ENCODE data around the gene GNAQ. TPM values are rescaled to one million over a fixed set of nuclear protein-coding genes. Genes with fewer than 3 reads are reported as not detected.

GNAQ gene
- total RNA-seq, 1 experiment from 2014 or later, result 48.6 TPM

GRCh38 chr9:78023003-78023741, 8.4 kb downstream of the GNAQ start:
- no CpG with 5 or more reads among the region's 5 CpGs for WGBS (ENCODE audit: extremely low coverage, insufficient read length, low lambda C conversion rate)
- no peak overlapping the region for H2BK15ac ChIP-seq (ENCODE audit: low read depth, low read length)
- no peak for DNase-seq
- H2AK5ac ChIP-seq (ENCODE audit: insufficient read length, low read length), result no peak overlapping the region
- no peaks in the 10 kb centered on the region for H4K20me1 ChIP-seq (ENCODE audit: control insufficient read depth, insufficient read depth, insufficient read length)
- TF ChIP-seq CTCF (conservative IDR thresholded peaks at IDR 0.05), result no peak
- H4K8ac ChIP-seq (replicated peaks; ENCODE audit: insufficient read length, low read depth, low read length), result no peak overlapping the region
- H2BK120ac ChIP-seq (ENCODE audit: low read depth, low read length, poor library complexity, severe bottlenecking), result no peak overlapping the region
- no peak overlapping the region for H3K14ac ChIP-seq (ENCODE audit: insufficient read depth, low read length)
- no peak overlapping the region for H4K5ac ChIP-seq (ENCODE audit: insufficient read length, low read depth, low read length)
- no peak overlapping the region for H3K4me2 ChIP-seq (ENCODE audit: insufficient read depth, insufficient read length, low read length)
- no peak overlapping the region for H3K4ac ChIP-seq (ENCODE audit: low read depth, low read length)
- no peaks in the 10 kb centered on the region for H3K23me2 ChIP-seq (ENCODE audit: insufficient read length, low read depth, low read length, poor library complexity, severe bottlenecking)
- Mint-ChIP-seq H3K36me3 (ENCODE audit: insufficient read depth in 1 of 3, low read depth in 3 of 3) (peaks cover 2 to 6% (median 5%) of the 10 kb centered on the region in 3 experiments; a peak in 3 of 7 replicates), H3K4me1 (peaks cover 56 to 58% of the 10 kb centered on the region in 2 experiments), H3K4me3 (no peak overlapping the region), H3K27me3 (ENCODE audit: low read depth) (no peaks in the 10 kb centered on the region), H3K9me3 (no peaks in the 10 kb centered on the region), H3K27ac (peak overlapping the region; percentile 14 to 56 (median 21); a peak in 4 of 7 replicates)
- H3T11ph ChIP-seq (ENCODE audit: low read length), result no peak overlapping the region
- H3K79me2 ChIP-seq (ENCODE audit: insufficient read depth, low read length), result peaks cover 22% of the 10 kb centered on the region; the same call in 1 of the 2 replicates
- no peaks in the 10 kb centered on the region for H3K27me3 ChIP-seq (ENCODE audit: insufficient read depth, low read length)
- no peak overlapping the region for H3K18ac ChIP-seq (ENCODE audit: insufficient read length, low read depth, low read length)
- H3K4me1 ChIP-seq (ENCODE audit: insufficient read depth, low read length), result peaks cover 16% of the 10 kb centered on the region
- H3K9ac ChIP-seq (ENCODE audit: extremely low read depth, insufficient read length, low read length), result no peak overlapping the region
- no peak overlapping the region for H3K23ac ChIP-seq (ENCODE audit: insufficient read length, low read depth, low read length)
- no peak overlapping the region for H2BK12ac ChIP-seq (ENCODE audit: insufficient read length, low read depth, low read length)
- H2BK5ac ChIP-seq (ENCODE audit: insufficient read length, low read length), result no peak overlapping the region
- H3K56ac ChIP-seq (ENCODE audit: insufficient read length, low read depth, low read length), result no peak overlapping the region
- no peak overlapping the region for H2AFZ ChIP-seq (ENCODE audit: low read length)
- H4K91ac ChIP-seq (ENCODE audit: insufficient read length, low read depth, low read length), result no peak overlapping the region
- H3K79me1 ChIP-seq (ENCODE audit: insufficient read depth, low read depth, low read length, poor library complexity, severe bottlenecking), result peaks cover 6% of the 10 kb centered on the region
- H2BK20ac ChIP-seq (ENCODE audit: low read depth, low read length, poor library complexity, severe bottlenecking), result no peak overlapping the region
- no peaks in the 10 kb centered on the region for H3K9me3 ChIP-seq (ENCODE audit: control insufficient read depth, low read depth, low read length)
- H3K27ac ChIP-seq (ENCODE audit: insufficient read length, low read depth, low read length), result no peak overlapping the region
